ENCODE measurements around the gene MTHFR. TPM values are rescaled to one million over a fixed set of nuclear protein-coding genes. Genes with fewer than 3 reads are reported as not detected.

Gene MTHFR
- total RNA-seq, 4 donors from 2014 or later = 25.9 to 41.8 (median 33.0) TPM

DNA sequence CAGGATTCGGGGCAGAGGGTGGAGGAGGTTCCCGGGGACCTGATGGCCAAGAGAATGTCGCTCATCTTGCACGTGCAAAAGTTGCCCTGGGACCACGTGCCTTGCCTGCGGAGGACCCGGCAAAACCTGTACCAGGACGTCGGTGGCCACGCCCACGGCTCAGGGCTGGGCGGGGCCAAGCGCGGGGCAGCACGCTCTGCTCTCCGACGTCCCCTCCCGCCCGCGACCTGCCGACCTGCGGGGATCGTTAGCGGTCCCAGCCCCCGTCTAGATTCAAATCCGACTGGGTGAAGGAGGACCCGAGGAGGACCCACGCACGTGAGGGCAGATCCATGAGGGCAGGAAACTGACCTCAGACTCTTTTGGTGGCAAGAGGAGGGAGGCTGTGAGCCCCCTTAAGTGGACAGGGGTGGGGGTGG, 43.8 kb downstream of the MTHFR start, which contains the start of gene C1orf167:
Gene C1orf167, plus strand, starts transcription at position 206 of the 419 bp plus-strand sequence. CDS start 2,208 bp downstream, outside the sequence.
- WGBS, 2 donors = 8 to 28% methylated on average over 7 to 18 of the region's 29 CpGs
- DNase-seq (ENCODE audit: low spot score in 2 of 2) = no peak
- TF ChIP-seq, protein P1, sequence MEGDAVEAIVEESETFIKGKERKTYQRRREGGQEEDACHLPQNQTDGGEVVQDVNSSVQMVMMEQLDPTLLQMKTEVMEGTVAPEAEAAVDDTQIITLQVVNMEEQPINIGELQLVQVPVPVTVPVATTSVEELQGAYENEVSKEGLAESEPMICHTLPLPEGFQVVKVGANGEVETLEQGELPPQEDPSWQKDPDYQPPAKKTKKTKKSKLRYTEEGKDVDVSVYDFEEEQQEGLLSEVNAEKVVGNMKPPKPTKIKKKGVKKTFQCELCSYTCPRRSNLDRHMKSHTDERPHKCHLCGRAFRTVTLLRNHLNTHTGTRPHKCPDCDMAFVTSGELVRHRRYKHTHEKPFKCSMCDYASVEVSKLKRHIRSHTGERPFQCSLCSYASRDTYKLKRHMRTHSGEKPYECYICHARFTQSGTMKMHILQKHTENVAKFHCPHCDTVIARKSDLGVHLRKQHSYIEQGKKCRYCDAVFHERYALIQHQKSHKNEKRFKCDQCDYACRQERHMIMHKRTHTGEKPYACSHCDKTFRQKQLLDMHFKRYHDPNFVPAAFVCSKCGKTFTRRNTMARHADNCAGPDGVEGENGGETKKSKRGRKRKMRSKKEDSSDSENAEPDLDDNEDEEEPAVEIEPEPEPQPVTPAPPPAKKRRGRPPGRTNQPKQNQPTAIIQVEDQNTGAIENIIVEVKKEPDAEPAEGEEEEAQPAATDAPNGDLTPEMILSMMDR (IDR thresholded peaks at IDR 0.05) = no peak
- no peak for TF ChIP-seq POLR2A (IDR thresholded peaks at IDR 0.05)
- no peak within 1 kb of the TSS for H3K4me3 ChIP-seq (ENCODE audit: low read depth, poor library complexity, severe bottlenecking)
- intact Hi-C loops (cut with DNase I; ENCODE audit: low total_unique reads) = no loop called here

DNA sequence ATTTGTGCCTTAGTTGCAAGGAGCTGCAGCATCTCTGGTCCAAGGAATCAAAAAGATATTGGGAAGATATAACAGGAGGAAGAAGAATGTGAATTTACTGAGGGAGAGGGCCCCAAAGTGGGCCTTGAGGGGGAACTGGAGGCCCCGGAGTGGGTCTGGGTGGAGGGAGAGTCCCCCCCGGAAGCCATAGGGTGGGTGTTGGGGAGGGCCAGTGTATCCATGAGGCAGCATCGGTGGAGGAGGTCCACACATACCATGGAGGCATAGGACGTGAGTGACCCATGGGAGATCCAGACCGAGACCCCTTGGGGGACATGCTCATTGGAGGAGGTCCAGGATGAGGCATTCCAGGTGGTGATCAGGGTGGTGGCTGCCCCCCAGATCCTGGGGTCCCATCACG, 44.5 kb downstream of the MTHFR start:
- TF ChIP-seq, protein P1 (IDR thresholded peaks at IDR 0.05) = no peak
- TF ChIP-seq POLR2A (IDR thresholded peaks at IDR 0.05) = no peak
- intact Hi-C loops (cut with DNase I; ENCODE audit: low total_unique reads) = no loop called here
- H3K4me3 ChIP-seq (ENCODE audit: low read depth, poor library complexity, severe bottlenecking) = no peak overlapping the region
- 76 to 89% methylated on average over 6 of the region's 6 CpGs for WGBS, 2 donors
- DNase-seq (ENCODE audit: low spot score in 2 of 2) = no peak

DNA sequence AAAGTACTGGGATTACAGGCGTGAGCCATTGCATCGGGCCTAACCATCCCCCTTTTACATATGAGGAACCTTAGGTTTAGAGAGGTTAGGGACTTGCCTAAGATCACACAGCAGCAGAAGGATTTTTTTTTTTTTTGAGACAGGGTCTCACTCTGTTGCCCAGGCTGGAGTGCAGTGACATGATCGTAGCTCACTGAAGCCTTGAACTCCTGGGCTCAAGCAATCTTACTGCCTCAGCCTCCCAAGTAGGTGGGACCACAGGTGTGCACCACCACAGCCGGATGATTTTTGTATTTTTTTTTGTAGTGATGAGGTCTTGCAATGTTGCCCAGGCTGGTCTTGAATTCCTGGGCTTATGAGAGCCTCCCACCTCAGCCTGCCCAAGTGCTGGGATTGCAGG, 46.0 kb downstream of the MTHFR start:
- TF ChIP-seq, protein P1 (IDR thresholded peaks at IDR 0.05) = no peak
- DNase-seq (ENCODE audit: low spot score in 2 of 2) = no peak
- intact Hi-C loops (cut with DNase I; ENCODE audit: low total_unique reads) = no loop called here
- WGBS, 2 donors = 95 to 96% methylated on average over 4 of the region's 4 CpGs
- no peak overlapping the region for H3K4me3 ChIP-seq (ENCODE audit: low read depth, poor library complexity, severe bottlenecking)

DNA sequence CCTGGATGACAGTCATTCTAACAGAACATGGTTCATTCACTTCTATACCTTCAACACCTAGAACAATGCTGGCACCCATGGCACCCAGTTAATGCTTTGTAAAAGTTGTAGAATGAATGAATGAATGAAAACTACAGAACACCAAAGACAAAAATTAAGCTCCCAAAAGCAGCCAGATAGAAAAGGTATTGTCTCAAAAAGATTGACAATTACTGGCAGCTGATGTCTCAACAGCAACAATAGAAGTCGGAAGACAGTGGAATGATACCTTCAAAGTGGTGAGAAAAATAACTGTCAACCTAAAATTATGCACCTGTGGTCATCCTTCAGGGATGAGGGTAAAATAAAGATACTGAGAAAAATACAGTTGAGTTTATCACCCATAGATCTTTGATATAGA, 48.7 kb downstream of the MTHFR start:
- no peak for DNase-seq (ENCODE audit: low spot score in 2 of 2)
- WGBS, 2 donors = 94 to 98% methylated on average over 1 of the region's 1 CpG
- TF ChIP-seq, protein P1 (IDR thresholded peaks at IDR 0.05) = no peak
- TF ChIP-seq POLR2A (IDR thresholded peaks at IDR 0.05) = no peak

DNA sequence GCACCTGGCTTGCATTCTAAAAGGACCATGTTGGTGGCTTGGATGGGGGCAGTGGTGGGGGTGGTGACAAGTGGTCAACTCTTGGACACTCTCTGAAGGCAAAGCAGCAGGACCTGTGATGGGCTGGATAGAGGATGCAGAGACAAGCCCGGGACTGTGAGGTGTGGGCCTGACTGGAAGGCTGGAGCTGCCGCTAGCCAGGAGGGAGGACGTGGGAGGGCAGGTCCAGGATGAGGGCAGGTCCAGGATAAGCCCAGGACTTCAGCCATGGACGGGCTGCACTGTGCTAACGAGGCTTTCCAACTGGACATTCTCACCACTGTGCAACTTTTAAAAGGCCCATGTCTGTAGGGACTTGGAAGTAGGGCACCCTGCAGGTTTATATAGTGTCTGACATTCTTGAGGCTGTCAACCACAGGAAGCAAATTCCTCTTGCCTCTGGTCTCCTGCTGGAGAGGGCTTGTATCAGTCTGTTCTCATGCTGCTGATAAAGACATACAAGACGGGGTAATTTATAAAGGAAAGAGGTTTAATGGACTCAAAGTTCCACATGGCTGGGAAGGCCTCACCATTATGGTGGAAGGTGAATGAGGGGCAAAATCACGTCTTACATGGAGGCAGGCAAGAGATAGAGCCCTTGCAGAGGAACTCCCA, 52.1 kb downstream of the MTHFR start:
- 61 to 75% methylated on average over 7 of the region's 7 CpGs for WGBS, 2 donors
- no peak for TF ChIP-seq POLR2A (IDR thresholded peaks at IDR 0.05)
- TF ChIP-seq, protein P1 (IDR thresholded peaks at IDR 0.05) = no peak
- intact Hi-C loops (cut with DNase I; ENCODE audit: low total_unique reads) = no loop called here
- no peak for DNase-seq (ENCODE audit: low spot score in 2 of 2)
- H3K4me3 ChIP-seq (ENCODE audit: low read depth, poor library complexity, severe bottlenecking) = no peak overlapping the region

More for the DNA sequence above, 48.7 kb downstream of the MTHFR start:
- intact Hi-C loops (cut with DNase I; ENCODE audit: low total_unique reads) = no loop called here
- H3K4me3 ChIP-seq (ENCODE audit: low read depth, poor library complexity, severe bottlenecking) = no peak overlapping the region
